ENCODE data around the gene NAV2.
"Not testable (repeated sequence)": the region's sequence is repeated elsewhere in the genome, so short reads cannot be mapped to it uniquely, and the experiment has no call there.

Gene NAV2

DNA sequence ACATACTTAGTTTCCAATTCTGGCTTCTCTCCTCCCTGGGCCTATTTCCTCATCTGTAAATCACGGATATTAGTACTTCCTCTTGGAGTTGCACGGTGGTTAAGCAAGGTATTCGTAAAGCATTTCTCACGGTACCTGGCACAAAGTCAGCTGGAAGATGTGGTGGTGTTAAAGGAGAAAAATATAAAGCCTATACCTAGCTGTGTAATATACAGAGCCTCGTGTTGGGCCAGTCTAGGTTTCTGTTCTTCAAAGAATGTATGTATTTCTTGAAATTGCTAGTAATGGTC, 400.5 kb downstream of the NAV2 start:
- no peak for DNase-seq (ENCODE audit: low spot score)

DNA sequence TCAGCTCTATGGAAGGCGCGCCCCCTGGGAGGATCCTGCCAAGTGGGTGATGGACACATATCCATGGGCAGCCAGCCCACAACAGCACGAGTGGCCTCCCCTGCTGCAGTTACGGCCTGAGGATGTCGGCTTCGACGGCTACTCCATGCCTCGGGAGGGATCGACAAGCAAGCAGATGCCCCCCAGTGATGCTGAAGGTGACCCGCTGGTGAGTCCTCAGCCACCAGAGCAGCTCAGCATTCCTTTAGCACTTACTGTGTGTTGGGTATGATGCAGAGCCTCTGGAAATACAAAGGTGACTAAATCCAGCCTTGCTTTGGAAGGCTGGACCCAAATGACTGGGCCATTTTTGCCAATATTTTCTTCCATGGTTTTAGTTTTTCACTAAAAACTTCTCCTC, 402.0 kb downstream of the NAV2 start:
- no peak for DNase-seq (ENCODE audit: low spot score)

DNA sequence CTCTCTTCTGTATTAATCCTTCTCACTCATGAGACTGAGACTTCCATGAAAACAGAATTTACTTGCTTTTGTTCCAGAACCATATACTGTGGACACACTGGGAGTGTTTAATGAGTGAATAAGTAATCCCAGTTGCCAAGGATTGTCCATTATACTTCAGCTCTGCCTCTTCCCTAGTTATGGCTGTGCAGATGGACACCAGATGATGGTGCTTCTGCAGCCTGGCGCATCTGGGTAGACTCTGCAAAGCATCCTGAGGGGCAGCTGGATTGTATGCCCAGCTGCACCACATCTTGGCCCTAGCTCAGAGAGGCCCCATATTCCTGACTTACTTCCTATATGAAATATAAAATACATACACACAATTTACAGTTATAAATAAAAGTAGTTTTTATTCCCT, 404.2 kb downstream of the NAV2 start:
- no peak for DNase-seq (ENCODE audit: low spot score)

DNA sequence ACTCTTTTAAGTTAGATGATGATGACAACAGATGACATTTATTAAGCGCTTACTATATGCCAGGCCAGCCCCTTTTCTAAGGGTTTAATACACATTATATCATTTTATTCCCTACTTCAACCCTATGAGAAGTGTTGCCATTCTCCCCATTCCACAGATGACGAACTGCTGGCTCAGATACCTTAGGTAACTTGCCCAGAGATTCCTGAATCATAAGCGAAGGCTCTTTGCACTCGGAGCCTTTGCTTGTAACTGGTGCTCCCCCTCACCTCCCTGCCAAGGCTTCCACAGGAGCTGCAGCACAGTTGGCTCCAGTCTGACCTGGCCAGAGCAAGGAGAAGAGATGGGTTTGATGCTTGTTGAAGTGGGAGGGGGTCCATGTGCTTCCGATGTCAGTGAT, 404.7 kb downstream of the NAV2 start:
- DNase-seq (ENCODE audit: low spot score) = no peak

DNA sequence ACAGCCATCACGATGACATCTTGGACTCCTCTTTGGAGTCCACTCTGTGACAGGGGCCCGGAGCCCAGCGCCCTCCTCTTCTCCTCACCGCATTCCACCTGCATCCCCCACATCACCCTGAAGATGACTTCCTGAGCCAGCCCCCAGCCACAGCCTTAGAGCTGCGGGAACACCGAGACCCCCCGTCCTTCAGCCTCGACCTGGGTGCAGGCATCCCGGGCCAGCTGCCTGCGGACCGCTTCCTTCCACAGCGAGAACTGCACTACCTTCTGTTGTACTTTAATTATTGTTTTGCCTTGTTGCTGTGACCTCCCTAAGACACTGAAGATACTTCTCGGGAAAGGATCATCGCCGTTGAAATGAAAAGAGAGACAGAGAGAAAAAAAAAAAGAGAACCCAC, 405.6 kb downstream of the NAV2 start:
- DNase-seq (ENCODE audit: low spot score) = no peak

DNA sequence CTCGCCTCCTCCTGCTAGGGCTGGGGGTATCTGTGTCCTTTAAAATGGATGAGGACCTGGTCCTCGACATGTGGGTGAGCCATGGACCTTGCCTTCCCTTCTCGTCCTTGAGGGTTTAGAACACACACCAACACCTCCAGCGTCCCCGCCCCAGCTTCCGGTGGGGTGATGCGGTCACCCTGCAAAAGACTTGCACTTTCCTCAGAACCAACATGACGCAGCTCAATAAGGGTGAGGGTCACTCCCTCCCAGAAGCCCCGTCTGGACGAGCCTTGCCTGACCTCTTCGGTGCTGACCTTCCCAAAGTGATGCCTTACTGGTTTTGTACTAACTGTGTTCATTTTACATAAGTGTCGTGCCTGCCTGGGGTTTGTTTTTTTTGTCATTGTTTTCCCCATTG, 406.7 kb downstream of the NAV2 start:
- no peak for DNase-seq (ENCODE audit: low spot score)

DNA sequence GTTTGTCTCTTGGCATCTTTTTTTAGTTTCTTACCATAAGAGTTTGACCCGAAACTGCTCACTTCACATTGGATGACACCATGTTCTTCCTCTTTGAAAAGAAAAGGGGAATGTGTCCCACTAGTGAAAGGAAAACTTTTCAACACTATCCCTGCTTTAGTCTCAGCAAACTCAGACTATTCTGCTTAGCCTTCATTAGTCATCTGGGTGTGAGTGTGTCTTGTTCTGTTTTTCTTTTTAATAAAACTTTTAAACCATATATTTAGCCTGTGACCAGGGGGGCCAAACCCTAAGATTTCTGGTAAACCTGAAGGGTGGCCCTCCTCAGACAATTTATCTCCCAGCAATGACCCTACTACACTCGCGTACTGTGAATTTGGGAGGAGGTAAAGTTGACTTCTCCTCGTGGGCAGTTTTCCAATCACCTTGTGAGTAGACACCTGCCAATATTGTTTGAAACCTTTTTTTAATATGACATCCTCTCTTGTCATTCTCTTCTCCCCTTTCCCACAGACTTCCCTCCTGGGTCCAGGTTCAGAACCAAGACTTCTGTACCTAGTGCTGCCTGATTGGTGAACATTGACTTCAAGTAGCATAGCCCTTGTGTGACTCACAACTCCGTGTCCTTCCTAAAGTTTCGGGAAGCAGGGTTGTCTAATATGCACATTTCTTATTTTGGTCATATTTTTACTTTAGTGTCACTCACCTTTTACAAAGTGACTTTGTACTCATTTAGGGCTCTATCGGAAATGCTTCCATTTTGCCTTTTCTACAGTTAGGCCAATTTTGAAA, 407.7 kb downstream of the NAV2 start:
- no peak for DNase-seq (ENCODE audit: low spot score)

DNA sequence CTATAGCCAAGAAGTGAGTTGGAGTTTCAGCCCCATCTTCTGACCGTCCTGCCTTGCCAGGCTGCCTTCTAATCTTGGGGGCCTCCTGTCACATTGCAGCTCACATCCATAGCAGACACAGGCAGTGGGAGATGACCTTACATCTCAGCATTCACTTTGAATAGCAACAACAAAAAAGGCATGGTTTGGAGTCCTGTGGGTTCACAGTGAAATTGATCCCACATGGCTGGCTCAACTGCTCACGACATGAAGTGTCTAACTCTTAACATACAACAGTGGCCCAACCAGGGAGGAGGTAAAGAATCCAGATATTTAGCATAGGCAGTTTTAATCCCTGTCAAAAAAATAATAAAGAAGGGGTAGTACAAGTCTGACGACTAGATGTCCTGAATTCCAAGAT, 409.5 kb downstream of the NAV2 start:
- no peak for DNase-seq (ENCODE audit: low spot score)

DNA sequence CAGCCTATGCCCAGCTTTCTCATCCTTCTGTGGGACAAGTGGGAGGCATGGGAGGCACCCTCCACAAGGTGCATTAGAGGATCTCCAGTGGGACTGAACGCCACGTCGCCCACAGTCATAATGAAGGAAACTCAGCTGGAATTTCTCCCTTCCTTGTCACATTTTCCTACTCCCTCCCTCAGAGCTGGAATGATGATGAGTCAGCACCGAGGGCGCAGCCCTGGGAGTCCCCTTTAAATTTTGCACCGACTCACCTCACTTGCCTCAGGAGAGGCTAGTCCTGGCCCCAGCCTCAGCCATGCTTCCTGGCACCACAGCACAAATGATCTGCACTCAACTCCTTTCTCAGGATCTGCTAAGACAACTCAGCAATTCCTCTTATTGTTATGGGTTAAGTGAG, 413.3 kb downstream of the NAV2 start:
- peak; percentile 42 for DNase-seq (ENCODE audit: low spot score)

DNA sequence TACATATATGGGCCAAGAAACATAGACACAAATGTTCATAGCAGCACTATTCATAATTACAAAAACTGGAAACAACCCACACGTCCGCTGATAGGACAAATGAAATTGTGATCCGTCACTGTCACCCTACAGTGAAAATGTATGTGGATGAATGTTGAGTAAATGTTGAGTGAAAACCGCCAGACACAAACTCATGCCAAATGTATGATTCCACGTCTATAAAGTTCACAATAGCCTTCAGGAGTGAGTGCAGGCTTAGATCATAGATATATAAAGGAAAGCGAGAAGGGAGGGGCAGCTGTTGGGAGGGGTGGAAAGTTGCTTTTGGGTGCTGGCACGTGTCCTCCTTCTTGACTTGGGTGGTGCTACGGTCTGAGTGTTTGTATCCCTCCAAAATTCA, 414.1 kb downstream of the NAV2 start:
- DNase-seq (ENCODE audit: low spot score) = no peak

DNA sequence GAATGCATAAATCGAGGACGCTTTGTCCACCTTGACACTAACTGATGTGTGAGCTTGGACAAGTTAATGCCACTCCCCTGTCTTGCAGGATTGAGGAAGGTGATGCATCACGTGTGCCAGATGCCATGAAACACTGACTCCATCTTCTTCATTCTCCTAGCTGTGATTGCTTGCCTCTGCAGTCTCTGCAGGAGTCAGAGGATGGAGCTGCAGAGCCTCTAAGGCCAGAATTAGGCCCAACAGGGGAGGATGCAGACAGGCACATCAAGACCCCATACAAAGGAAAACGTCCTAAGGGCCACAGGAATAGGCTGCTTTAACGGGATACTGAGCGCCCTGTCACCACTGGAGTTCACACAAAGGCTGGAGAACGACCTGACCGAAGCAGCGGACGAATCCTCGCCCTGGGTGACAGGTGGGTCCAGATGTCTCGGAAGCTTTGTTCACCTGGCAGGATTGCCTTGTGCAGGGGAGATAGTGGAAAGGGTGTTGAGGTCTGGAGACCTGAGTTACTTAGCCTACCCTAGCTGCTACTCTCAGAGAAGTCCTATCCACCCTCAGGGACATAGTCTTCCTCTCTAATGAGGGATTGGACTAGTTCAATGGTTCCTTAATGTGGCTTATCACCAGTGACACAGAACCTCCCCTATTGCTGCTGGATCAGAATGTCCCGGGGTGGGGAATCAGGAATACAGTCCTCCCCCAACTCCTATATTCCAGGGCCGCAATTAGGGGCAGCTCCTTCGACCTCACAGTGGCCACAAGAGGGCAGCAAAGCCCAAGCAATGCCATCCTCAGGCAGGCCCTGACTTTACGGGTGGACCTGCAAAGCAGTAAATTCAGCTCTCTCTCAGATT, 415.3 kb downstream of the NAV2 start:
- DNase-seq (ENCODE audit: low spot score) = peak; percentile 70

DNA sequence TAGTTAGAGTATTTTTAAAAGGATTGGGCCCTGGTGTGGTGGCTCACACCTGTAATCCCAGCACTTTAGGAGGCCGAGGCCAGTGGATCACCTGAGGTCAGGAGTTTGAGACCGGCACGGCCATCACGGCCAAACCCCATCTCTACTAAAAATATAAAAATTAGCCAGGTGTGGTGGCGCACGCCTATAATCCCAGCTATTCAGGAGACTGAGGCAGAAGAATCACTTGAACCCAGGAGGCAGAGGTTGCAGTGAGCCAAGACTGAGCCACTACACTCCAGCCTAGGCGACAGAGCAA, 415.8 kb downstream of the NAV2 start:
- not testable (repeated sequence) for DNase-seq (ENCODE audit: low spot score)

DNA sequence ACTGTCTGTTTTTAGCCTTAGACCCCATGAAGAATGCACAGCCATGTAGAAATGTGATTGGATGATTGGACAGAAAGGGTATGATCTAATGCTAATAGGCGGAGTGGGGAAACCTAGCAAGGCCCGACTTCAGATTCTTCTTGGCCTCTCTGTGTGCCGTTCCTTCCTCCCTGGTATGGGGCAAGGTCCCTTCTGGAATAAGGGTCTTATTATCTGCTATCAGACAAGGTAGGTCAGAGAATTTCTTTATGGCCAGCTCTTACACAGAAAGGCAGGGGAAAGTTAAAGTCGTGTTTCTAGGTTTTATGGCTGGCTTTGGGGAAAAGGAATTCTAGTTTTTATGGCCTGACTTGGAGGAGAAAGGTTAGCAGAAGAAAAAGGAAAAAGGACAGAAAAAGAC, 417.0 kb downstream of the NAV2 start:
- DNase-seq (ENCODE audit: low spot score) = no peak

DNA sequence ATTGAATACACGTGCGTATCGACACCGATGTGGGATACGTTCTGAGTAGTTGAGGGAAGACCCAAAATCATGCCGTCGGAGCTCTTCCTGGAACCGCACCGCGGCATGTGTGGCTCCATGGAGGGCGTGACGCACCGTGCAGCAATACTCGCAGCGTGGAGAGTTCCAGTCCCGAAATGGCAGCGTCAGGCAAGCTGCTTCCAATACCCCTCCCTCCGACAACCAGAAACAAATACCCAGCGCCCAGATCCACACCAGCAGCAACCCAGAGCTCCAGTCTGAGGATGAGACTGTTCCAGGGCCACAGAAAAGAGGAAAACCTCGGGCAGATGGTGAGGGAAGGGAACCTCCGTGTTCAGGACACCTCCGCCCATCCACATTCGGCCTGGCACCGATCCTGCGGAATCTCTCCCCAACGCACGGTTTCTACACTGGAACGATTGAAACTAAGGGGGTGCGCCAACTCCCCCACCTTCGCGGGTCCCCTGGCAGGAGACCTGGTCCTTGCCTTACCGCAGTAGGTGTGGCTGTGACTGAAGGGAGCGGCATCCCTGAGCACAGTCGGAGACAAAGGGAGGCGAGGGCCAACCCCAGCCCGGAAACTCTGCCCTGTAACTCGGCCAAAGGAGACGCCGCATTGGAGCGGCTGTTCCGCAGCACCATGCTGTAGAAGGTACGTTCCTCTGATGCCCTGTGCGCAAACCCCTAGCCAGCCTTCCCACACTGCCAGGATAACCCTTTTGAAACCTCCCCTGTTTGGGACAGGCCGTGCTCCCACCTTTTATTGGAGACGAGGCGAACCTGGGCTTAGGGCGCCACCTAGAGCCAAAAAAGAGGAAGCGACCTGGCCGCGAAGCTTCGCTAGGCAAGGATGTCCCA, 419.4 kb downstream of the NAV2 start:
- peak; percentile 51 for DNase-seq (ENCODE audit: low spot score)

DNA sequence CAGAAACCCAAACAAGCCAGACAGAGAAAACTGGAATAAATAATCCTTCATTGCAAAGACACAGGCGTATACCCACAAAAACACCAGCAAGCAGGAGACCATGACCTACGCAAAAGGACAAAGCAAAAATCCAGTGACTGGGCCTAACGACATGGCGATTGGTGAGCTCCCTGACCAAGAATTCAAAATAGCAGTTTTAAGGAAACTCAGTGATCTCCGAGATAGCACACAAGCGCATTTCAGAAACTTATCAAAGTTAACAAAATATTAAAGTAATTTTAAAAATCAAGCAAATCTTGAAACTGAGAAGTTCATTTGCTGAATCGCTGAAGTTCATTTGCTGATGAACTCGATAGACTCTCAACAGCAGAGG, 420.0 kb downstream of the NAV2 start:
- no peak for DNase-seq (ENCODE audit: low spot score)

DNA sequence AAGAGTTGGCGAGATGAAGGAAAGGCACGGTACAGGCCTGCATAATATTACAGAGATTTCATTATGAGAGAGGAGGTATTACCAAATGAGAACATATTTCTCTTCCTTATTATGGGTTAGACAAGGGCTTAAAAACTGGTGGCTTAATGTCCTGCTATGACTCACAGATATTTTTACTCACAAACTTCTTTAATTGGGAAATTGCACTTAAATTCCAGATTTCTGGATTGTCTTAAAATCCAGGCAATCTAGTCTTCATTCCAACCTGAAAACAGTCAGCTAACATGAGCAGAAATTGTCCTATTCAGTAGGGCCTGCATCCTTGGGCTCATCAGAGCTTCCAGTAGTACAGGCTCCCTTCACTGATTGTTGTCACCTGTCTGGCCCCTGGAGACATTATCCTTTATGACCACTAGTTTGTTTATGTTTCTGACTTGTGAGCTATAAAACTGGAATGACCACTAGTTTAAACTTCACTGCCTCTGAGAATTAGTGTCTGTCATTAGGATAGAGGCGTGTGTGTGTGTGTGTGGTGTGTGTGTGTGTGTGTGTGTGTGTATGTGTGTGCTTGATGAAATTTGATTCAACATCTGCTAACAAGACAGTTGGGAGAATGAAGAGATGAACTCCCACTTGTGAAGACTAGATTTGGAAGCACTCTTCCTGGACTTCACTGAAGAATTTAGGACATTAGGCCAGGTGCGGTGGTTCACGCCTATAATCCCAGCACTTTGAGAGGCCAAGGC, 422.5 kb downstream of the NAV2 start:
- DNase-seq (ENCODE audit: low spot score) = no peak

DNA sequence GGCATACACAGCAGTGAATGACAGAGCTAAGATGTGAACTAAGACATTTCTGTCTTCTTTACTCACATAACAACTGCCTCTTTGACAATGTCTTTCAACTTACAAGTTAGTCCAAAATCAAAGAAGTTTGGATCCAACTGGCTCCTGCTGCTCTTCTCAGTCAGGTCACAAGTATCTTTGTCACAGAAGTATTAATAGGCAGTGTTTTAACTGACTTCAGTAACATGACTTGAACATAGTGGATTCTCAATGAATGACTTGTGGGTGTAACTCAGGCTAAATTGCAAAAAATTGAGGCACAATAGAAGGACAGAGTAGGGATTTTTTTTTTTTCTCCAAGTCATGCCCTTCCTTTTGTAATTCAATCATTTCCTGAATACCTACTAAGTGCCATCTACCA, 425.0 kb downstream of the NAV2 start:
- DNase-seq (ENCODE audit: low spot score) = no peak

DNA sequence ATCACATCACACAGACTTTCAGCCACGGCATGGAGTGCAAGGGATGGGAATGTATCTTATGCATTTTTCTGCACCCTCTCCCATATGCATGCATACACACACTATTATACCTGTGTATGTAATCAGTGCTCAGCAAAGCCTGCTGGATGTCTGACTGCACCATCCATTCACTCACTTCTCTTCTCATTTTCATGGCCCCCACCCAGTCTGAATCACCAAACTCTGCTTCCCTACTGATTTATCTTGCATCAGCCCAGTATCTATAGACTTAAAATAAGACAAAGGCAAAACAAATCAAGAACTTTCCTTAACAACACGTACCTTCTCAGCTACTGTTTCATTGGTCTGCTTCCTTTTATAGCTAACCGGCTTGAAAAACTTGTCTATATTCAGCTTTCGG, 426.1 kb downstream of the NAV2 start:
- no peak for DNase-seq (ENCODE audit: low spot score)

DNA sequence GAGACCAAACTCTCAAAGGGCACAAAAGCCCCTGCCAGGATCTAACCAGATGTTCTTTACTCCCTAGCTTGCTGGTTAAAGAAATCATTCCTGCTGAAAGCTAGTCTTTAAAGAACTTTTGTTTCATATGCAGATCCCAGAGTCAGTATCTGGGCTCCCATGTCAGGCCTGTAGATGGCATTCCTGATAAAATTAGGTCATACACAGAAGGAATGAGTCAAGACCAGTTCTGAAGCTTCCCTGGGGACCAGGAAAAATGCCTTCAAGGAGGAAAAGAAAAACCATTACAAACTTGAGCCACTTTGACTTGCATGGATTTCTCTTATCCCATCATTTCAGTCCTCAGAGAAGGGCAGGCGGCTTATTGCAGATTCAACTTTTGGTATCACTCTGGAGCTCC, 441.7 kb downstream of the NAV2 start:
- peak; percentile 75 for DNase-seq (ENCODE audit: low spot score)

DNA sequence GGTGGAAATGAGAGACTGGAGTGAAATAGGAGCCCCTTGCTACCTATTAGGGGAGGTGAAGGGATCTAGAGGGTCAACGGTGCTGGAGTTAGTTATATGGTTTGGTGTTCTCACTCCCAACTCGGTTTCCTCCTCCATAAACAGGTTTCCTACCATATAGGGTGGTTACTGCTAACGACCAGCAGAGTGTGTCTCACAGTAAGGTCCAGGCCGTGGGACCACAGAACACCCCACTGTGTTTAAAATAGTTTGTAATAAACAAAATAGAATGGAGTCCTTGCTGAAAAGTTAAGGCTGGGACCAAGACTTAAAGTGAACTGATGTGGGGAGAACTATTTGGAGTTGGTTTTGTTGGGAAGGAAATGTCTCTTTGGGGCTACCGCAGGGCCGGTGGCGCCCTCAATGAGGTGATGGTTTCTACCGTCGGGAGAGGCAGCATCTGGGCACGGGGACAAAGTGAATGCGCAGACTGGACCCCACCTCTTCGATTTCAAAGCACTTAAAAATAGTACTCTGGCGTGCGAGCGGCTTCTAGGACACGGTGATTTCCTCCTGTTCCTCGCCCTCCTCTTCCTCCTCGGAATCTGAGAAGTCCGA, 443.1 kb downstream of the NAV2 start:
- no peak for DNase-seq (ENCODE audit: low spot score)

DNA sequence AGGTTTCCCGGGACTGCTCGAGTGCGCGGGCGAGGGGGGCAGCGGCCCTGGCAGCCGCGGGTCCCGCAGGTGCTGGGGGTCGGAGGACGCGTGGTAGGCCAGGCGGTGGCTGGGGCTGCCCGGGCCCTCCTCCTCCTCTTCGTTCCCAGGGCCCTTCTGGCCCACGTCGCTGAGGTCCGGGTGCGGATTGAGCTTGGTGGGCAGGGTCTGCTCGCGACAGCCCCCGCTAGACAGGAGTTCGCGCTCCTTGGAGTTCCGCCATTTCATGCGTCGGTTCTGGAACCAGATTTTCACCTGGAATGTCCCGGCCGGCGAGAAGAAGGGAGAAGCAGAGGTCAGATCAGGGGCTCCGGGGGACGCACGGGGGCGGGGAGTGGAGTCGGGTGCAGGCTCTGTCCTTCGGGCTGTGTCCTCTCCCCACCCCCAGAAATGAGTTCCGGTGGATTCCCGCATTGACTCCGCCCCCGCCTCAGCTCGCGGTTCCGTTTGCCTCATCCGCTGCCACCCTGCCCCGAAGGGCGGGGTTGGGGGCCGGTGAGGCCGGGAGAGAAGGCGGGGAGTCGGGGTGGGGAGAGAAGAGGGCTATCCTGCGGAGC, 443.7 kb downstream of the NAV2 start:
- DNase-seq (ENCODE audit: low spot score) = no peak

Measured in hepatic stellate cell (primary cell).